Activated B cell treated with CpG ODN at 0.5 μM for 24 hours (primary cell): ENCODE measurements around the gene ABAT. TPM values are rescaled to one million over a fixed set of nuclear protein-coding genes. Genes with fewer than 3 reads are reported as not detected.

Experiments used
- ATAC-seq: fragments of 200-7000 bp; cut with Tn5 transposase; one replicate; pipeline ENCODE4 v1.10.0; 2021; ENCODE audit warnings: low read depth, mild to moderate bottlenecking, moderate library complexity
- CTCF ChIA-PET: fragments of 350-600 bp; sonication (Branson Sonifier 250); formaldehyde crosslinking; loops from one replicate; lab custom pipeline; 2021; ENCODE audit warnings: antibody characterized with exemption; lab: Charles Lee
- POLR2A ChIA-PET: fragments of 350-600 bp; sonication (Branson Sonifier 250); formaldehyde crosslinking; loops from one replicate; lab custom pipeline; 2021; ENCODE audit warnings: antibody characterized with exemption; lab: Charles Lee
- DNase-seq: peaks from one replicate; pipeline ENCODE4 v3.0.0; 2022
- H3K27ac Mint-ChIP-seq: one replicate; pipeline ENCODE4 v1.8.0; 2020; ENCODE audit warnings: mixed read lengths
- H3K27me3 Mint-ChIP-seq: one replicate; pipeline ENCODE4 v1.8.0; 2021; ENCODE audit warnings: mixed read lengths
- H3K36me3 Mint-ChIP-seq: one replicate; pipeline ENCODE4 v1.8.0; 2021; ENCODE audit warnings: low read depth, mixed read lengths
- H3K4me1 Mint-ChIP-seq: one replicate; pipeline ENCODE4 v1.8.0; 2021; ENCODE audit warnings: mixed read lengths
- H3K4me3 Mint-ChIP-seq: one replicate; pipeline ENCODE4 v1.8.0; 2020; ENCODE audit warnings: mild to moderate bottlenecking, mixed read lengths
- H3K9me3 Mint-ChIP-seq: one replicate; pipeline ENCODE4 v1.8.0; 2020; ENCODE audit warnings: mixed read lengths
- CTCF ChIP-seq: fragments of 200-600 bp; IDR thresholded peaks from one replicate; pipeline ENCODE4 v1.8.0; 2022; ENCODE audit warnings: antibody characterized with exemption, mild to moderate bottlenecking
- intact Hi-C: fragments of 100-400 bp; cut with micrococcal nuclease; formaldehyde crosslinking; loops from one replicate; pipeline ENCODE4 v1.15.1; 2024
- total RNA-seq: library from RNA; stranded (reverse); gene quantifications from 2 replicates; pipeline ENCODE4 v1.2.3, GENCODE V29; 2022

ABAT gene
- total RNA-seq, 1 donor from 2014 or later: 13.2 TPM

- Mint-ChIP-seq H3K4me3 (no peak overlapping the region), H3K27me3 (no peaks in the 10 kb centered on the region), H3K9me3 (peaks cover 6% of the 10 kb centered on the region), H3K4me1 (peaks cover 37% of the 10 kb centered on the region), H3K27ac (no peak overlapping the region), H3K36me3 (peaks cover 14% of the 10 kb centered on the region)
- POLR2A ChIA-PET: interaction anchor here (2.0 kb wide), 1 partner anchor 192 kb away, joined by 8 read pairs; the partner anchor contains the start of gene CARHSP1
- intact Hi-C loops: loop anchor here (10.0 kb wide), 1 partner anchor 48 kb away; no protein-coding TSS in a partner anchor
- CTCF ChIA-PET: no interaction called here
- ATAC-seq (no peak), DNase-seq (no peak)
- TF ChIP-seq CTCF: no peak
Measured at GRCh38 chr16:8676737-8677375, 2.4 kb downstream of the ABAT start.

GRCh38 chr16:8677481-8677880 is 3.1 kb downstream of the ABAT start:
- H3K36me3 Mint-ChIP-seq: peaks cover 16% of the 10 kb centered on the region
- H3K27me3 Mint-ChIP-seq: no peaks in the 10 kb centered on the region
- no peak overlapping the region for H3K27ac Mint-ChIP-seq
- CTCF ChIA-PET: no interaction called here
- intact Hi-C loops: loop anchor here (10.0 kb wide), 1 partner anchor 47 kb away; no protein-coding TSS in a partner anchor
- TF ChIP-seq CTCF: no peak
- no peak for ATAC-seq
- DNase-seq: no peak
- H3K9me3 Mint-ChIP-seq: peaks cover 6% of the 10 kb centered on the region
- H3K4me1 Mint-ChIP-seq: peaks cover 37% of the 10 kb centered on the region
- POLR2A ChIA-PET: no interaction called here
- no peak overlapping the region for H3K4me3 Mint-ChIP-seq

- Mint-ChIP-seq H3K9me3 (peaks cover 6% of the 10 kb centered on the region), H3K4me1 (peaks cover 37% of the 10 kb centered on the region), H3K27ac (no peak overlapping the region), H3K4me3 (no peak overlapping the region), H3K36me3 (peaks cover 16% of the 10 kb centered on the region), H3K27me3 (no peaks in the 10 kb centered on the region)
- intact Hi-C loops: loop anchor here (10.0 kb wide), 1 partner anchor 47 kb away; no protein-coding TSS in a partner anchor
- ATAC-seq: no peak
- ChIA-PET CTCF (interaction anchor here (1.4 kb wide), 1 partner anchor 114 kb away, joined by 3 read pairs; no protein-coding TSS in a partner anchor), POLR2A (no interaction called here)
- no peak for DNase-seq
- no peak for TF ChIP-seq CTCF
Measured at GRCh38 chr16:8678068-8678927, 3.9 kb downstream of the ABAT start.

- no peak for DNase-seq
- TF ChIP-seq CTCF: no peak
- H3K36me3 Mint-ChIP-seq: peaks cover 17% of the 10 kb centered on the region
- no peak overlapping the region for H3K27ac Mint-ChIP-seq
- POLR2A ChIA-PET: interaction anchor here (0.7 to 0.8 kb wide), 2 partner anchors 16 to 176 kb away, joined by 3 to 6 read pairs; no protein-coding TSS in a partner anchor
- H3K27me3 Mint-ChIP-seq: no peaks in the 10 kb centered on the region
- peaks cover 6% of the 10 kb centered on the region for H3K9me3 Mint-ChIP-seq
- no peak overlapping the region for H3K4me3 Mint-ChIP-seq
- H3K4me1 Mint-ChIP-seq: peaks cover 33% of the 10 kb centered on the region
- ATAC-seq: no peak
- intact Hi-C loops: loop anchor here (10.0 kb wide), 1 partner anchor 46 kb away; no protein-coding TSS in a partner anchor
- CTCF ChIA-PET: interaction anchor here (1.4 kb wide), 1 partner anchor 113 kb away, joined by 3 read pairs; no protein-coding TSS in a partner anchor
Measured at GRCh38 chr16:8679151-8679550, 4.7 kb downstream of the ABAT start.
